CD4-positive, alpha-beta T cell treated with Interleukin-15 for 4 hours (primary cell): Measurements from ENCODE around the gene EGLN3.
"Not testable (repeated sequence)": the region's sequence is repeated elsewhere in the genome, so short reads cannot be mapped to it uniquely, and the experiment has no call there.

Experiments used
- DNase-seq: peaks from one replicate; pipeline ENCODE4 v3.0.0-alpha.2; 2020; ENCODE audit warnings: low spot score

The EGLN3 gene

GRCh38 chr14:33950320-33951182 is at the start of gene EGLN3:
TSS of gene EGLN3 (minus strand) at chr14:33951074. CDS start at chr14:33950752, 322 bp downstream.
- peak; percentile 48 for DNase-seq

GRCh38 chr14:34000396-34000795 is 49.5 kb upstream of the EGLN3 start:
- DNase-seq, result no peak

GRCh38 chr14:33999771-34000291 is 49.0 kb upstream of the EGLN3 start:
- no peak for DNase-seq

GRCh38 chr14:33997611-33998010 is 46.7 kb upstream of the EGLN3 start:
- DNase-seq, result no peak

GRCh38 chr14:33996462-33996861 is 45.6 kb upstream of the EGLN3 start:
- DNase-seq, result no peak

GRCh38 chr14:33993246-33993645 is 42.4 kb upstream of the EGLN3 start:
- no peak for DNase-seq

GRCh38 chr14:33992274-33993007 is 41.6 kb upstream of the EGLN3 start:
- DNase-seq, result no peak

GRCh38 chr14:33990790-33991189 is 39.9 kb upstream of the EGLN3 start:
- DNase-seq, result no peak

- DNase-seq, result no peak
Observed at GRCh38 chr14:33987565-33988080, 36.7 kb upstream of the EGLN3 start.

- no peak for DNase-seq
Observed at GRCh38 chr14:33986804-33987203, 35.9 kb upstream of the EGLN3 start.

GRCh38 chr14:33985242-33985641 is 34.4 kb upstream of the EGLN3 start:
- no peak for DNase-seq

GRCh38 chr14:33979613-33980276 is 28.9 kb upstream of the EGLN3 start:
- no peak for DNase-seq

GRCh38 chr14:33978892-33979612 is 28.2 kb upstream of the EGLN3 start:
- DNase-seq, result no peak

- no peak for DNase-seq
Observed at GRCh38 chr14:33972583-33973081, 21.8 kb upstream of the EGLN3 start.

GRCh38 chr14:33969846-33970245 is 19.0 kb upstream of the EGLN3 start:
- DNase-seq, result not testable (repeated sequence)

GRCh38 chr14:33968722-33969121 is 17.8 kb upstream of the EGLN3 start:
- no peak for DNase-seq

- no peak for DNase-seq
Observed at GRCh38 chr14:33967138-33967537, 16.3 kb upstream of the EGLN3 start.

- no peak for DNase-seq
Observed at GRCh38 chr14:33966276-33966675, 15.4 kb upstream of the EGLN3 start.

GRCh38 chr14:33964599-33965317 is 13.9 kb upstream of the EGLN3 start:
- DNase-seq, result no peak

GRCh38 chr14:33963892-33964291 is 13.0 kb upstream of the EGLN3 start:
- DNase-seq, result no peak

- not testable (repeated sequence) for DNase-seq
Observed at GRCh38 chr14:33962466-33962865, 11.6 kb upstream of the EGLN3 start.
